Activated CD4-positive, CD25-positive, alpha-beta regulatory T cell treated with anti-CD3 and anti-CD28 coated beads, Interleukin-2, amount 50 U/mL, for 16 hours (primary cell): Measurements from ENCODE around the gene PISD.

Experiments used
- DNase-seq: peaks from one replicate; pipeline ENCODE4 v3.0.0-alpha.2; 2020; ENCODE audit warnings: low read depth, low spot score

The PISD gene

GRCh38 chr22:31572939-31573338, 89.1 kb downstream of the PISD start:
- DNase-seq: no peak

DNA sequence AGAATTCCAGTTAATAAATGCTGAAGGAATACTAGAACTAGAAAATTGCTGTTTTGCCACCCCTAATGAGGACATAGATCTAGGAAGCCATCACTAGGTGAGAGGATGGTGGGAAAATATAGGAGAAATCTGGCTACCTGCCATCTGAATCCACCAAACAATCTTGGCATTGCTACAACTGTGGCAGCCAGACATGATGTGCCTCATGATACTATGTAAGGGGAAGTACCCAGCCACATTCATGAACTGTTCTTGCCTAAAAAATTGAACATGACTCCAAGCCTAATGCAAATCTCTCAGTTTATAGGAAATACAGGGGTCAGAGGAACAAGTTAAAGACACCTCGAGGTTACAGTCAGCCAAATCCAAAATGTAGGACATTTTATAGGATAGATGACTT, 92.9 kb downstream of the PISD start:
- no peak for DNase-seq
